Activated T-cell treated with anti-CD3 and anti-CD28 coated beads, Interleukin-2, amount 50 U/mL, for 72 hours (primary cell): ENCODE results near the gene PRMT3. TPM values are rescaled to one million over a fixed set of nuclear protein-coding genes. Genes with fewer than 3 reads are reported as not detected.

Source experiments
- ATAC-seq, 2 donors: fragments of 150-1000 bp; cut with Tn5 transposase; replicated peaks in 1 of 2; 2 replicates each; pipeline ENCODE4 v1.10.0; 2021; ENCODE audit warnings: moderate library complexity in 2 of 2, mild to moderate bottlenecking in 1 of 2
- DNase-seq, 2 donors: peaks; one replicate each; pipeline ENCODE4 v3.0.0; 2021 to 2022; ENCODE audit warnings: mixed read lengths in 1 of 2
- H3K27ac Mint-ChIP-seq: one replicate; pipeline ENCODE4 v1.8.0; 2022; ENCODE audit warnings: mild to moderate bottlenecking, moderate library complexity, mixed read lengths
- H3K27me3 Mint-ChIP-seq: one replicate; pipeline ENCODE4 v1.8.0; 2022; ENCODE audit warnings: low read depth, mixed read lengths
- H3K36me3 Mint-ChIP-seq, 2 donors: one replicate each; pipeline ENCODE4 v1.8.0; 2022; ENCODE audit warnings: mixed read lengths in 2 of 2, mild to moderate bottlenecking in 1 of 2; ENCODE audit not compliant: insufficient read depth in 2 of 2
- H3K4me1 Mint-ChIP-seq: one replicate; pipeline ENCODE4 v1.8.0; 2022; ENCODE audit warnings: low read depth, mixed read lengths
- H3K4me3 Mint-ChIP-seq, 2 donors: one replicate each; pipeline ENCODE4 v1.8.0; 2022; ENCODE audit warnings: mild to moderate bottlenecking in 2 of 2, mixed read lengths in 2 of 2, moderate library complexity in 2 of 2
- H3K9me3 Mint-ChIP-seq, 2 donors: one replicate each; pipeline ENCODE4 v1.8.0; 2022; ENCODE audit warnings: mixed read lengths in 2 of 2
- total RNA-seq, 2 donors: library from RNA; stranded (reverse); gene quantifications; one replicate each; pipeline ENCODE4 v1.2.3, GENCODE V29; 2022

The PRMT3 gene
- total RNA-seq, 2 donors from 2014 or later, result 28.8 to 35.5 TPM

GRCh38 chr11:20558741-20559140, 171.2 kb downstream of the PRMT3 start:
- H3K36me3 Mint-ChIP-seq, result peaks cover 3 to 4% of the 10 kb centered on the region in 2 donors
- DNase-seq (no peak), ATAC-seq (no peak)
- H3K27me3 Mint-ChIP-seq, result peaks cover 27% of the 10 kb centered on the region
- no peak overlapping the region for H3K4me3 Mint-ChIP-seq
- no peaks in the 10 kb centered on the region for H3K4me1 Mint-ChIP-seq
- peaks cover 6 to 8% of the 10 kb centered on the region in 2 donors for H3K9me3 Mint-ChIP-seq
- H3K27ac Mint-ChIP-seq, result no peak overlapping the region

Other genes with a start within 250 kb of the PRMT3 start
- gene DBX1, start 227.2 kb upstream of the PRMT3 start, total RNA-seq, result not detected
- gene HTATIP2, start 24.0 kb upstream of the PRMT3 start, total RNA-seq, result 10 to 100 TPM; 75.0 to 82.4 TPM
- not detected for gene SLC6A5, start 211.9 kb downstream of the PRMT3 start, total RNA-seq